HPDE6-E6E7 (cell line): ENCODE results near the gene DCAF7.

Source experiments
- DNase-seq: peaks from one replicate; pipeline ENCODE4 v3.0.0; 2011; ENCODE audit warnings: missing footprints; ENCODE audit errors: extremely low spot score

The DCAF7 gene

DNA sequence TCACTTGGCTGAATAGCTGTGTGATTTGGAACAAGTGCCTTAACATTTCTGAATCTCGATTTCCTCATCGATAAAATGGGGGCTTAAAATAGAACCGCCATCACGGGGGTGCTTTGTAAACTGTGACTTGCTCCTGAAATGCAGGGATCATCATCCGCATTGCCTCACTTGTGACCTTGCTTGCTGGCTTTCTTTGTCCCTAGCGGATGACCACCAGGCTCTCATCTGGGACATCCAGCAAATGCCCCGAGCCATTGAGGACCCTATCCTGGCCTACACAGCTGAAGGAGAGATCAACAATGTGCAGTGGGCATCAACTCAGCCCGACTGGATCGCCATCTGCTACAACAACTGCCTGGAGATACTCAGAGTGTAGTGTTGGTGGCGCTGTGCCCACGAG is 38.5 kb downstream of the DCAF7 start:
- DNase-seq, result no peak

GRCh38 chr17:63589646-63590045 is 39.4 kb downstream of the DCAF7 start:
- DNase-seq, result no peak

GRCh38 chr17:63592797-63593196 is 42.5 kb downstream of the DCAF7 start:
- DNase-seq, result no peak

DNA sequence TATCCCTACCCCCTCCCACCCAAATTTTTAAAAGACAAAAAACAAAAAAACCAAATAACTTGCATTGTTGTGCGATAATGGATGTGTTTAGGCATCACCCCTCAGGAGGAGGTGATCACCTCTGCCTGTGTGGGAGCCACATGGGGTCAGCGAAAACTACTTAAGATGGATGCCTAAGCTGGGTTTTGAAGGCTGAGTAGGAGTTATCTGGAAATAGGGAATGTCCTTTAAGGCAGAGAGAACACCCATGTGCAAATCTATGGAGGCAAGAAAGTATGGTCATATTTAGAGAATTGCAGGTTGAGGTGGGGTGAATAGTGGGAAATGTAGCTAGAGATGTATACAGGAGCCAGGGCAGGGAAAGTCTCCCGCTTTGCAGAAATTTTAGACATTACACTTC is 44.9 kb downstream of the DCAF7 start:
- DNase-seq, result no peak

- DNase-seq, result no peak
These were observed 46.7 kb downstream of the DCAF7 start for GRCh38 chr17:63596856-63597586.

GRCh38 chr17:63598281-63598680 is 48.0 kb downstream of the DCAF7 start:
- DNase-seq, result no peak

DNA sequence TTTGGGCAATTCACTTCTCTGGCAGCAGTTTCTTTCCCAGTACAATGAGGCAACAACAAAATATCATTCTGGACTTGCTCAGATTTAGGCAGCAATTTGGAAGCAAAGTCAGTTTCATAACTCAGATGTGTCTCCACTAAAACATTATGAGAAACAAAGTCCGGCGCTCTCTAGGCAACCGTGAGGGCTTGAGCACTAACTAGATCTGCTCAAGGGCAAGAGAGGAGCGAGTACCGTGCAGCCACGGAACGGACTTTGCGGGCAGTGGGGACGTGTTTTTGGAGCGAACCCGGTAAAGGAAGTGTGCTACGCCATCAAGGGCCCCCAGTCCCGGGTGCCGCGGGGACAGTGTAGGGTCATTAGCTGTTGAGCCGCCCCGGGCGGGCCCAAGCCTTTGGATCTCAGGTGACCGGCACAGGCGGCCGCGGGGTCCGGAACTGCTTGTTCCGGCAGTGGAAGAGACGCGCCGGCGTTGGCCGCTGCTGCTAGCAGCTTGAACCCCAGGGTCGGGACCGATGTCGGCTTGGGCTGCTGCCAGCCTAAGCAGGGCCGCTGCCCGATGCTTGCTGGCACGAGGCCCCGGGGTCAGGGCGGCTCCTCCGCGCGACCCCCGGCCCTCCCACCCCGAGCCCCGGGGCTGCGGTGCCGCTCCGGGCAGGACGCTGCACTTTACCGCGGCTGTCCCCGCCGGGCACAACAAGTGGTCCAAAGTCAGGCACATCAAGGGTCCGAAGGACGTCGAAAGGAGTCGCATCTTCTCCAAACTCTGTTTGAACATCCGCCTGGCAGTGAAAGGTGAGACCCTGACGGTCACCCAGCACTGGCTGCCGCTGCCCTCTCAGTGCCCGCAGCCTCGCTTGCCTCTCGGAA is 50.5 kb downstream of the DCAF7 start, which contains the start of gene TACO1:
TSS of gene TACO1 (plus strand) at position 327 of the 870 bp plus-strand sequence. CDS start at position 516, 189 bp downstream.
- peak; percentile 78 for DNase-seq

GRCh38 chr17:63601439-63602371 is 51.4 kb downstream of the DCAF7 start:
- DNase-seq, result no peak

GRCh38 chr17:63609816-63610573 is 59.7 kb downstream of the DCAF7 start:
- no peak for DNase-seq

DNA sequence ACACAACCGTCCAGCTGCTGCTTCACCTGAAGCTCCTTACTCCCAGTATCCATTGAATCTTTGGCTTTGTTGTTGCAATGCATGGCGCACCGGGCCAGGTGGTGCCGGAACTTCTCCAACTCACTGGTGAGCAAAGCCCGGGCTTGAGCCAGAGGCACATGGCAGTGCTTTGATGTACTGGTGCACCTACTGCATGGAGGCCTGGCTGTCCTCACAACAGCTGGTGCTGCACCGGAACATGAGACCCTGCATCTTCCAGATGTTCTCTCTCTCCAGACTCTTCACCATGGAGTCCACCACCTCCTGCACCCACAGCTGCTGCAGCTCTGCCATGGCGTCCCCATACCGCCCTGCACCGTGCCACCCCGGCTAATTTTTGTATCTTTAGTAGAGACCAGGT is 60.6 kb downstream of the DCAF7 start:
- DNase-seq, result no peak

- no peak for DNase-seq
These were observed 61.1 kb downstream of the DCAF7 start for GRCh38 chr17:63611354-63611753.

DNA sequence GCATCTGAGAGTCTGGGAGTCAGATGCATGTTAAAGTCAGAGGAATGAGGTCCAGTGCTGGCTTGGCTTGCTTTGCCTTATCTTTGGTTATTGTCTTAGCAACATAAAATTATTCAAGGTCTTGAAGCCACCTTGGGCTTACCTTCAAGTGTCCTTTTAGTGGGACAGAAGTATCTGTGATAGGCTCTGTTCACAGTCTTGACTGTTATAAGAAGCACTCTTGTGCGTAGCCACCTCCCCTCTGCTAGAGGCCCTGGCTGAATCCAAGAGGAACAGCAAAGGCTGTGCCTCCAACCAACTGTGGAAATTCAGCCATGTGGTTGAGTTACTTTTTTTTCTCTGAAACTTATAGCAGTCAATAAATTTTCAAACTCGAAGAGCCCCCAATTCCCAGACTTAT is 63.4 kb downstream of the DCAF7 start:
- DNase-seq, result no peak

GRCh38 chr17:63621229-63621683 is 71.0 kb downstream of the DCAF7 start:
- DNase-seq, result peak; percentile 52

DNA sequence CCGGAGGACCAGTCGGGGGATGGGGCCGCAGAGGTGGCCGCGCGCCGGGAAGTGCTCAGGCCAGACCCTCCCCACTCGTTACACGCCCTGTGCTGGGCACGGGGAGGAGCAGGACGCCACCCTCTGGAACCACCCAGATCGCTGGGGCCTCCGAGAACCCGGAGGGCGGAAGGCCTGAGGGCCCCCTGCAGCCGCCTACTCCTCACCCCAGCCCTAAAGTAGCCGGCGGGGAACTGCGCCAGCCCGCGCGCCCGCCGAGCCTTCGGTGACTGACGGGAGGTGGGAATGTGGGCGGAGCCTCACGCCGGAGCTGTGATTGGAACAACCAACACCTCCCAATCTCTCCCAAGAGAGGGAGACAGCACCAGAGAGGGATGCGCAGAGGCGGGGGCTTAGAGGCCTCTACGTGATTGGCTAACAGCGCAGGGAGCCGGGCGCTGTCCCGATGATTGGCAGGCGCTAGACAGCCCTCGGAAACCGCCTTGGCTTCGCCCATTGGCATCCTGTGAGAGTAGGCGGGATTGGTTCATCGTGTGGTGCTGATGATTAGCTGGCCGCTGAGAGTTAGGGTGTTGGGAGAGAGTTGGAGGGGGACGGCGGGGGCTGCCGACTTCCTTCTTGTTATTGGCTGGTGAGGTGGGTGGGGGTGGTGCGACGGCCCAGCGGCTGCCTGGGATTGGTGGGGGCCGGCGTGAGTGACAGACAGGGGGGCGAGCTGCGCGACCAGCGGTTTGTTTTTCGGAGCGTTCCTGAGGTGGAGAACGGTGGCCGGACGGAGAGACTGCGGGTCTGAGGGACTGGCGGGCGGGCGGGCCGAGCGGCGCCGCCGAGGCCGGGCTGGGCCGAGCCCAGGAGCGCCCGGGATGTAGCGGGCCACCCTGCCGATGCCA is 71.7 kb downstream of the DCAF7 start, which contains the start of gene MAP3K3:
TSS of gene MAP3K3 (plus strand) at position 734 of the 890 bp plus-strand sequence. CDS start 343 bp downstream, outside the sequence.
- peak; percentile 100 for DNase-seq

GRCh38 chr17:63622574-63623390 is 72.5 kb downstream of the DCAF7 start:
- peak; percentile 52 for DNase-seq

DNA sequence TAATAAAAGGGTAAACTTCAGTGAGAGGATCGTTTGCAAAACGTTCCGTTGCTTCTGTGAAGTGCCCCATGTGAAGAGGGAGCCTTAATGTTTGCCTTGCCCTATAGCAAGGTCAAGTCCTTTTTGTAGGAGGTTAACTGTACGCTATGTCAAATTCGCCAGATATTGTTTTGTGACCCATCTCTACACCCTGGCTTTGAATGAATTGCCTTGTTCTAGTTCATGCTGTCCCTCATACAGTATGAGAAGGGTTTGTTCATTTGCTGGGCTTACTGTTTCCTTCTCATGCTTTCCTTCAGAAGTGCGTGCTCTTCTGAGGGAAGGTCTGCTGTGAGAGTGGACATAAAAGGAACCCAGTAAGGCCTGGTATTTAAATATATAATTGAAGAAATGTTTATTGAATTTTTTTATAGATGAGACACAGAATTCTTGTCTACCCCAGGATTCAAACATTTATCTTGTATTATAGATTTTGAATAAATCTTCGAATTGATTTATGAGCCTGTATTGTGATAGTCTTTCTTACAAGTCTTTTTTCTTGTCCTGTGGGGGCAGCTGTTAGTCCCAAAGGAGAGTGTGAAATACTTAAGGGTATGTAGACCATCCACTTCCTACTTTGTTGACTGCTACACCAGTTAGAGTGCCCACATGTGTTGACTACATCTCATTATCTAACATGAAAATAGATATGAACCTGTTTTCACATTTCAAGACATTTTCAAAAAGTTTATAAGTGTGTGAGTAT is 73.7 kb downstream of the DCAF7 start:
- DNase-seq, result no peak

DNA sequence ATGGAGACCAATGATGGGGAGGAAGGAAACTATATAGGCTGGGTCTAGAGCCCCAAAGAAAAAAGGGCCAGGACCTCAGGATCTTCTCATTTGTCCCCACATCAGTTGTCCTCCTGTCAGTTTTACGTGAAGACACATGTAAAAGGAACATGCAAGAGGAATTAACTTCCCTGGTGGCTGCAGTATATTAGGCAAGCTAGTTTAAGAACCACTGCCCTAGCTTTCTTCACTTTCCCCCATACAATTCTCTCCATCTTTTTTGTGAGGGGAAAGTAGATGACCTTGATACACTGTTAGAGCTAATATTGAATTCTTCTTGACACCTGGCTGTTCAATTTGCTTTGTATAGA is 74.2 kb downstream of the DCAF7 start:
- DNase-seq, result no peak

GRCh38 chr17:63626551-63627180 is 76.4 kb downstream of the DCAF7 start:
- DNase-seq, result no peak
